Uterus (tissue), 2 donors: ENCODE results near the gene GNAT2.

Experiments used
- CTCF ChIP-seq, 4 experiments: fragments of 200-600 bp in 2 of 4; fragments of 450-650 bp in 2 of 4; sonication (generic) in 2 of 4; IDR thresholded peaks; one replicate each; pipeline ENCODE4 v1.5.1; 2016 to 2019; ENCODE audit warnings: antibody characterized with exemption in 4 of 4, mild to moderate bottlenecking in 2 of 4, moderate library complexity in 1 of 4
- POLR2A ChIP-seq, 2 donors: fragments of 450-650 bp; IDR thresholded peaks; one replicate each; pipeline ENCODE4 v1.6.1; 2016; ENCODE audit warnings: antibody characterized with exemption in 2 of 2, mild to moderate bottlenecking in 1 of 2, moderate library complexity in 1 of 2

GRCh38 chr1:109592916-109593315 lies 26.5 kb downstream of the GNAT2 start:
- TF ChIP-seq CTCF (IDR thresholded peaks at IDR 0.05) = no peak
- TF ChIP-seq POLR2A (IDR thresholded peaks at IDR 0.05) = no peak
